Neural progenitor cell (in vitro differentiated cells): Measurements from ENCODE around the gene SREBF2.

Experiments used
- EZH2 ChIP-seq: fragments of 200-600 bp; sonication (generic); IDR thresholded peaks from 2 replicates; pipeline ENCODE4 v1.6.1; 2017; ENCODE audit warnings: antibody characterized with exemption, mild to moderate bottlenecking, moderate library complexity
- EZH2phosphoT487 ChIP-seq: fragments of 200-600 bp; sonication (generic); IDR thresholded peaks from 2 replicates; pipeline ENCODE4 v1.6.1; 2017; ENCODE audit warnings: antibody characterized with exemption
- TF ChIP-seq, protein P1 (sequence below): fragments of 200-600 bp; sonication (generic); IDR thresholded peaks from 2 replicates; pipeline ENCODE4 v1.5.1; 2017; ENCODE audit warnings: antibody characterized with exemption, mild to moderate bottlenecking

DNA sequence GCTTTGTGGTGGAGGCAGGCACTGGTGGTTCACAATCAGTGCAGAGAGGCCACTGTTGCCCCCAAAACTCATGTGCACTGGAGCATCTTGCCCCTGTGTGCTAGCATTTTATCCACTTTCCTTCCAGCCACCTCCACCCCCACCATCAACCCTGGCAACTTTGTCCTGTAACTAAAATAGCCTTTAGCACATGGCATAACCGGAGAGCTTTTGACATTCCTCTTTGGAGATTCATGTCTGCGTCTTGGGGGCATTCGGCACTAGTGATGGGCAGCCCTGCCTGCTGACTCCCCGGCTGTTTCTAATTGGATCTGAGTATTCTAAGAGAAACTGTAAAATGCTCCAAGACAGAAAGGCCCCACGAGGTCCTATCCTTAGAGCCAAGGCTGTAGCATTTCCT, 66.2 kb downstream of the SREBF2 start:
- TF ChIP-seq, protein P1, sequence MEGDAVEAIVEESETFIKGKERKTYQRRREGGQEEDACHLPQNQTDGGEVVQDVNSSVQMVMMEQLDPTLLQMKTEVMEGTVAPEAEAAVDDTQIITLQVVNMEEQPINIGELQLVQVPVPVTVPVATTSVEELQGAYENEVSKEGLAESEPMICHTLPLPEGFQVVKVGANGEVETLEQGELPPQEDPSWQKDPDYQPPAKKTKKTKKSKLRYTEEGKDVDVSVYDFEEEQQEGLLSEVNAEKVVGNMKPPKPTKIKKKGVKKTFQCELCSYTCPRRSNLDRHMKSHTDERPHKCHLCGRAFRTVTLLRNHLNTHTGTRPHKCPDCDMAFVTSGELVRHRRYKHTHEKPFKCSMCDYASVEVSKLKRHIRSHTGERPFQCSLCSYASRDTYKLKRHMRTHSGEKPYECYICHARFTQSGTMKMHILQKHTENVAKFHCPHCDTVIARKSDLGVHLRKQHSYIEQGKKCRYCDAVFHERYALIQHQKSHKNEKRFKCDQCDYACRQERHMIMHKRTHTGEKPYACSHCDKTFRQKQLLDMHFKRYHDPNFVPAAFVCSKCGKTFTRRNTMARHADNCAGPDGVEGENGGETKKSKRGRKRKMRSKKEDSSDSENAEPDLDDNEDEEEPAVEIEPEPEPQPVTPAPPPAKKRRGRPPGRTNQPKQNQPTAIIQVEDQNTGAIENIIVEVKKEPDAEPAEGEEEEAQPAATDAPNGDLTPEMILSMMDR = no peak
- no peak for TF ChIP-seq EZH2
- TF ChIP-seq EZH2phosphoT487 = no peak
